Sciatic nerve (tissue), 2 donors: Measurements from ENCODE around the gene CNOT10. TPM values are rescaled to one million over a fixed set of nuclear protein-coding genes. Genes with fewer than 3 reads are reported as not detected.
A peak's percentile ranks its signal among the peaks of the same experiment; 100 is the strongest.
"Not testable (repeated sequence)": the region's sequence is repeated elsewhere in the genome, so short reads cannot be mapped to it uniquely, and the experiment has no call there.

Source experiments
- ATAC-seq: fragments of 200-7000 bp; cut with Tn5 transposase; one replicate; pipeline ENCODE4 v1.9.1; 2020; ENCODE audit warnings: mild to moderate bottlenecking, moderate library complexity
- DNase-seq: peaks from one replicate; pipeline ENCODE4 v3.0.0-alpha.2; 2020; ENCODE audit warnings: low spot score
- intact Hi-C: fragments of 100-400 bp; cut with DNase I; formaldehyde crosslinking; loops from one replicate; pipeline ENCODE4 v1.14.2; 2022
- total RNA-seq: library from RNA; stranded (reverse); fragmentation: NEBNext Ultra II Directional; extraction: Animal tissue kit (Norgen Biotek cat#: 25700); gene quantifications from one replicate; pipeline ENCODE4 v1.2.1, GENCODE V29; 2021
- donor health status: DM: no; HTN: no; CAD: no.
- donor health status: DM: no; HTN: no; CAD: no.

CNOT10 gene
- total RNA-seq, 1 donor from 2014 or later, result 45.3 TPM

- DNase-seq, intact Hi-C loops, ATAC-seq: not testable (repeated sequence)
Measured at GRCh38 chr3:32743470-32743869, 58.5 kb downstream of the CNOT10 start.

GRCh38 chr3:32743934-32744333 lies 58.9 kb downstream of the CNOT10 start:
- intact Hi-C loops, result no loop called here
- no peak for ATAC-seq
- no peak for DNase-seq

- no peak for DNase-seq
- intact Hi-C loops, result no loop called here
- no peak for ATAC-seq
Measured at GRCh38 chr3:32751377-32751776, 66.4 kb downstream of the CNOT10 start.

- ATAC-seq (no peak), DNase-seq (no peak)
- intact Hi-C loops, result no loop called here
Measured at GRCh38 chr3:32755761-32756160, 70.8 kb downstream of the CNOT10 start.

- ATAC-seq (no peak), DNase-seq (no peak)
Measured at GRCh38 chr3:32757618-32758374, 72.8 kb downstream of the CNOT10 start.

DNA sequence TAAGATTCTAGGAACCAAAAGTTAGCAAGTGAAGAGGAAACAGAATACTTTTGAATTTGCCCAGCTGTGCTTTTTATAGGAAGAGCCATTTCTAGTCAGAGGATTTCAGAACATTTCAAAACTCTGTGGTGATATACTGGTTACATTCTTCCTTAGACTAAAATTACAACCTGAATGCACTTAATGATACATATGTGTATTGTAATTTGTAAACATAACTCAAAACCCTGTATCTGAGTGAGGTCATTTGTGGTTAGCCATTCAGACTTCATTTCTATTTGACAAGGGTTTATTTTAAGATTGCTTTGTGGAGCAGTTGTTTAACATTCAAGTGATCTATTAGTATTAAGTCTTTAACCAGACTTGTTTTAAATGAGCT lies 73.4 kb downstream of the CNOT10 start:
- DNase-seq, result no peak
- intact Hi-C loops, result no loop called here
- no peak for ATAC-seq

More at GRCh38 chr3:32757618-32758374, 72.8 kb downstream of the CNOT10 start:
- intact Hi-C loops, result no loop called here

- intact Hi-C loops, result no loop called here
- ATAC-seq (no peak), DNase-seq (no peak)
Measured at GRCh38 chr3:32759342-32759741, 74.4 kb downstream of the CNOT10 start.

GRCh38 chr3:32764481-32764880 lies 79.5 kb downstream of the CNOT10 start:
- intact Hi-C loops, result no loop called here
- no peak for DNase-seq

GRCh38 chr3:32778389-32778788 lies 93.4 kb downstream of the CNOT10 start:
- DNase-seq (peak; percentile 9), ATAC-seq (no peak)
- intact Hi-C loops, result no loop called here

More at GRCh38 chr3:32764481-32764880, 79.5 kb downstream of the CNOT10 start:
- no peak for ATAC-seq

- intact Hi-C loops, result no loop called here
- peak; percentile 12 for DNase-seq
Measured at GRCh38 chr3:32780071-32780734, 95.2 kb downstream of the CNOT10 start.

GRCh38 chr3:32780735-32781210 lies 95.8 kb downstream of the CNOT10 start:
- DNase-seq (peak; percentile 61), ATAC-seq (peak; percentile 72)
- intact Hi-C loops, result no loop called here

More at GRCh38 chr3:32780071-32780734, 95.2 kb downstream of the CNOT10 start:
- no peak for ATAC-seq

- DNase-seq, result peak; percentile 86
- intact Hi-C loops, result no loop called here
- ATAC-seq, result peak; percentile 91
Measured at GRCh38 chr3:32781211-32781968, 96.4 kb downstream of the CNOT10 start.

DNA sequence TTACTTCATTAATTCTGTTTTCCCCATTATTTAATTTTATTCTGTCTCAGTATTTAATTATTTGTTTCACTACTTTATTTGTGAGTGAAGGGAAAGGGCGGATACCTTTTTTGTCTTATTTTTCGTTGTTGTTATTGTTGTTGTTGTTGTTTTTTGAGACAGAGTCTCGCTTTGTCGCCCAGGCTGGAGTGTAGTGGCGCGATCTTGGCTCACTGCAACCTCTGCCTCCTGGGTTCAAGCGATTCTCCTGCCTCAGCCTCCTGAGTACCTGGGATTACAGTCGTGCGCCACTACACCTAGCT lies 96.9 kb downstream of the CNOT10 start:
- intact Hi-C loops, ATAC-seq: not testable (repeated sequence)
- DNase-seq, result peak; percentile 8

- ATAC-seq (no peak), DNase-seq (no peak)
- intact Hi-C loops, result no loop called here
Measured at GRCh38 chr3:32782407-32782806, 97.4 kb downstream of the CNOT10 start.

DNA sequence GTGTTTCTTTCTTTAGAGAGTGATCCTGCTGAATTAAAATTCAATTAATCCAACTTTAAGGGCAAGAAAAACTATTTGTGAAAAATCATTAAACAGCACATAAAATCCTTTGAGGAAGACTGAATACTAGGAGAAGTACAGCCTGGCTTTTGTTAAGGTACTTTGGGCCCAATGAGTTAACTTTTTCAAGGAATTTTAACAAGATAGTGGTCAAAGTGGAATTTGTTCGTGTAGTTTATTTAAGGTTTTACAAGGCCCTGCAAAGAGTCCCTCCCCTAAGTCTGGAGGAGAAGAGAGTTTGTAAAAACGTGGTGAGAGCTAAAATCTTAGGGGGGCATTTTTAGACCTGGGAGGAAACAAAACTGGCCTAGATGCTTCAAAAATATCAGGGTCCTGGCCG lies 106.8 kb downstream of the CNOT10 start:
- ATAC-seq, result no peak
- intact Hi-C loops, result no loop called here
- no peak for DNase-seq

- intact Hi-C loops, result no loop called here
- DNase-seq, result no peak
Measured at GRCh38 chr3:32794487-32795308, 109.7 kb downstream of the CNOT10 start.

GRCh38 chr3:32796384-32796950 lies 111.5 kb downstream of the CNOT10 start:
- ATAC-seq, intact Hi-C loops, DNase-seq: not testable (repeated sequence)

More at GRCh38 chr3:32794487-32795308, 109.7 kb downstream of the CNOT10 start:
- no peak for ATAC-seq

GRCh38 chr3:32797776-32798175 lies 112.8 kb downstream of the CNOT10 start:
- intact Hi-C loops, result no loop called here
- no peak for DNase-seq
- ATAC-seq, result no peak
